ENCODE results near the gene ARHGEF28.

The ARHGEF28 gene

GRCh38 chr5:73917891-73918290 lies 291.9 kb downstream of the ARHGEF28 start:
- H3K36me3 ChIP-seq (ENCODE audit: control insufficient read depth, insufficient read depth, low read length) = no peaks in the 10 kb centered on the region
- H3K27me3 ChIP-seq (ENCODE audit: insufficient read depth, low read length, poor library complexity) = no peaks in the 10 kb centered on the region
- no peak overlapping the region for H3K4me3 ChIP-seq (ENCODE audit: low read length)
- no CpG with 5 or more reads among the region's 4 CpGs for WGBS (ENCODE audit: extremely low coverage, insufficient coverage, low lambda C conversion rate)
- H3K56ac ChIP-seq (ENCODE audit: low read length) = no peak overlapping the region
- H3K27ac ChIP-seq (ENCODE audit: low read depth, low read length) = no peak overlapping the region
- no peaks in the 10 kb centered on the region for H3K79me1 ChIP-seq (ENCODE audit: low read length)
- H3K4ac ChIP-seq (ENCODE audit: low read depth, low read length) = no peak overlapping the region
- H3K9ac ChIP-seq (ENCODE audit: low read length) = no peak overlapping the region
- no peak overlapping the region for H3K23ac ChIP-seq (ENCODE audit: low read length)
- H4K5ac ChIP-seq (ENCODE audit: low read length) = no peak overlapping the region
- peaks cover 3% of the 10 kb centered on the region for H3K4me1 ChIP-seq (ENCODE audit: control insufficient read depth, low read depth, low read length)
- no peak overlapping the region for H3K18ac ChIP-seq (ENCODE audit: low read length)
- H2BK5ac ChIP-seq (ENCODE audit: low read length) = no peak overlapping the region
- H3K4me2 ChIP-seq (ENCODE audit: low read length) = no peak overlapping the region
- no peak overlapping the region for H2BK15ac ChIP-seq (replicated peaks; ENCODE audit: low read depth)
- DNase-seq = no peak
- H3K79me2 ChIP-seq (ENCODE audit: control insufficient read depth, insufficient read depth, low read length) = no peaks in the 10 kb centered on the region
- H2BK120ac ChIP-seq (ENCODE audit: low read depth, low read length) = no peak overlapping the region
- H2AK5ac ChIP-seq (ENCODE audit: low read length) = no peak overlapping the region
- H4K8ac ChIP-seq (ENCODE audit: low read depth, low read length) = no peak overlapping the region

GRCh38 chr5:73918791-73919221 lies 292.8 kb downstream of the ARHGEF28 start:
- H2AK5ac ChIP-seq (ENCODE audit: low read length) = no peak overlapping the region
- no peak for DNase-seq
- no CpG with 5 or more reads among the region's 6 CpGs for WGBS (ENCODE audit: extremely low coverage, insufficient coverage, low lambda C conversion rate)
- H3K18ac ChIP-seq (ENCODE audit: low read length) = no peak overlapping the region
- no peak overlapping the region for H3K27ac ChIP-seq (ENCODE audit: low read depth, low read length)
- H3K4me2 ChIP-seq (ENCODE audit: low read length) = no peak overlapping the region
- no peaks in the 10 kb centered on the region for H3K79me2 ChIP-seq (ENCODE audit: control insufficient read depth, insufficient read depth, low read length)
- H3K36me3 ChIP-seq (ENCODE audit: control insufficient read depth, insufficient read depth, low read length) = no peaks in the 10 kb centered on the region
- H4K8ac ChIP-seq (ENCODE audit: low read depth, low read length) = no peak overlapping the region
- no peaks in the 10 kb centered on the region for H3K4me1 ChIP-seq (ENCODE audit: control insufficient read depth, low read depth, low read length)
- no peak overlapping the region for H2BK15ac ChIP-seq (replicated peaks; ENCODE audit: low read depth)
- H3K4me3 ChIP-seq (ENCODE audit: low read length) = no peak overlapping the region
- no peak overlapping the region for H4K5ac ChIP-seq (ENCODE audit: low read length)
- H3K4ac ChIP-seq (ENCODE audit: low read depth, low read length) = no peak overlapping the region
- H3K56ac ChIP-seq (ENCODE audit: low read length) = no peak overlapping the region
- no peak overlapping the region for H3K23ac ChIP-seq (ENCODE audit: low read length)
- no peaks in the 10 kb centered on the region for H3K79me1 ChIP-seq (ENCODE audit: low read length)
- H3K9ac ChIP-seq (ENCODE audit: low read length) = no peak overlapping the region
- H3K27me3 ChIP-seq (ENCODE audit: insufficient read depth, low read length, poor library complexity) = no peaks in the 10 kb centered on the region
- no peak overlapping the region for H2BK120ac ChIP-seq (ENCODE audit: low read depth, low read length)
- H2BK5ac ChIP-seq (ENCODE audit: low read length) = no peak overlapping the region

- no CpG with 5 or more reads among the region's 3 CpGs for WGBS (ENCODE audit: extremely low coverage, insufficient coverage, low lambda C conversion rate)
- Histone ChIP-seq H3K79me2 (ENCODE audit: control insufficient read depth, insufficient read depth, low read length) (no peaks in the 10 kb centered on the region), H3K18ac (ENCODE audit: low read length) (no peak overlapping the region), H2AK5ac (ENCODE audit: low read length) (no peak overlapping the region), H3K4me3 (ENCODE audit: low read length) (no peak overlapping the region), H2BK120ac (ENCODE audit: low read depth, low read length) (no peak overlapping the region), H3K4ac (ENCODE audit: low read depth, low read length) (no peak overlapping the region), H3K9ac (ENCODE audit: low read length) (no peak overlapping the region), H3K4me1 (ENCODE audit: control insufficient read depth, low read depth, low read length) (no peaks in the 10 kb centered on the region), H4K8ac (ENCODE audit: low read depth, low read length) (no peak overlapping the region), H2BK15ac (replicated peaks; ENCODE audit: low read depth) (no peak overlapping the region), H3K27ac (ENCODE audit: low read depth, low read length) (no peak overlapping the region), H3K36me3 (ENCODE audit: control insufficient read depth, insufficient read depth, low read length) (no peaks in the 10 kb centered on the region), H3K4me2 (ENCODE audit: low read length) (no peak overlapping the region), H3K56ac (ENCODE audit: low read length) (no peak overlapping the region), H4K5ac (ENCODE audit: low read length) (no peak overlapping the region), H3K23ac (ENCODE audit: low read length) (no peak overlapping the region), H2BK5ac (ENCODE audit: low read length) (no peak overlapping the region), H3K79me1 (ENCODE audit: low read length) (no peaks in the 10 kb centered on the region), H3K27me3 (ENCODE audit: insufficient read depth, low read length, poor library complexity) (no peaks in the 10 kb centered on the region)
- no peak for DNase-seq
These were observed 295.7 kb downstream of the ARHGEF28 start for GRCh38 chr5:73921741-73922140.

DNA sequence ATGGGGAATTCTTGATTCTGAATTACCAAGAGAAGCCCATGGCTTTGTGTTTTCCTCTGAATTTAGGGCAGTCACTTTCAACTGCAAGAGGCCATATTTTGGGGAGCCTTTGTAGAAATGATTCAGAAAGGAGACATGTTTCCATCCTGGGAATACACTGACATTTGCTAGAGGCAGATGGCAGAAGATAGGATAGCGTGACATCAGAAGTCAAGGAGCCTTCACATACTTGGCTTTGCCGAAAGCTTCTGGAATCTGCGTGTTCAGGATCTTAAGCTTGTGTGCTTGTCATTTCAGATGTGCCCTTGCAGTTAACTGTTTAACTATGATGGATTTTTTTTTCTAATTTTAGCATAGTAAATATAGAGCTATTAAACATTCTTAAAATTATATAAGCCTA lies 296.2 kb downstream of the ARHGEF28 start:
- Histone ChIP-seq H3K27ac (ENCODE audit: low read depth, low read length) (no peak overlapping the region), H3K36me3 (ENCODE audit: control insufficient read depth, insufficient read depth, low read length) (no peaks in the 10 kb centered on the region), H3K4ac (ENCODE audit: low read depth, low read length) (no peak overlapping the region), H3K79me1 (ENCODE audit: low read length) (no peaks in the 10 kb centered on the region), H3K56ac (ENCODE audit: low read length) (no peak overlapping the region), H2BK120ac (ENCODE audit: low read depth, low read length) (no peak overlapping the region), H3K4me3 (ENCODE audit: low read length) (no peak overlapping the region), H4K5ac (ENCODE audit: low read length) (no peak overlapping the region), H2AK5ac (ENCODE audit: low read length) (no peak overlapping the region), H3K4me1 (ENCODE audit: control insufficient read depth, low read depth, low read length) (no peaks in the 10 kb centered on the region), H3K9ac (ENCODE audit: low read length) (no peak overlapping the region), H4K8ac (ENCODE audit: low read depth, low read length) (no peak overlapping the region), H3K27me3 (ENCODE audit: insufficient read depth, low read length, poor library complexity) (no peaks in the 10 kb centered on the region), H3K4me2 (ENCODE audit: low read length) (no peak overlapping the region), H3K79me2 (ENCODE audit: control insufficient read depth, insufficient read depth, low read length) (no peaks in the 10 kb centered on the region), H2BK15ac (replicated peaks; ENCODE audit: low read depth) (no peak overlapping the region), H3K18ac (ENCODE audit: low read length) (no peak overlapping the region), H3K23ac (ENCODE audit: low read length) (no peak overlapping the region), H2BK5ac (ENCODE audit: low read length) (no peak overlapping the region)
- no CpG with 5 or more reads among the region's 3 CpGs for WGBS (ENCODE audit: extremely low coverage, insufficient coverage, low lambda C conversion rate)
- DNase-seq = no peak

DNA sequence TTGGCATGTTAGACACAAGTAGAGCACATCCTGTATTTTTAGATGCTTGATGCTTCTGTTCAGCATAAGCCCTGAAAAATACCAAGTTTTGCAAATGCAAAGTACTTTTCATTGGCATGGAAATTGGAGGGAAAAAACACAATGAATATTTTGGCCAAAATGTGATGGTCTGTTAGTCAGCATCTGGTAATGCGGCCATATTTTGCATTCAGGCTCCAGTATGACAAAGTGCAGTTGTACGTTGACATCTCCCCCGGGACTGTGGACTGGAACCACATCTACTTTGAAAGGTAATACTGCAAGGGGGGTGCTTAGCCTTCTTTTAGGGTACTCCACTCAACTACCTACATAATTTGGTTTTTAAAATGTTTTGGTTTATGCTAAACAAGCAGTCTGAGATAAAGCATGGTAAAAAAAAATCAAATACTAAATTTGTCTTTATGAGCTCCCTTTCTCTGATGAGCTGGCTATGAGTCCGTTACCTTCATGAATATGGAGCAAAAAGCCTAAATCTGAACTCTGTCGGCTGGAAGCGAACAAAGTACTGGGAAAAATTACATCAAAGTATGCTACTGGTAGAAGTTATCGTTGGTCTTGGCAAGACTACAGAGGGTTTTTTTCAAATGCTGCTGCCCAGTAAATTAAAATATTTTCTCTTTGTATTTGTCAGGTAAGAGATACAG lies 297.0 kb downstream of the ARHGEF28 start:
- Histone ChIP-seq H2BK120ac (ENCODE audit: low read depth, low read length) (no peak overlapping the region), H4K5ac (ENCODE audit: low read length) (no peak overlapping the region), H3K4me3 (ENCODE audit: low read length) (no peak overlapping the region), H2AK5ac (ENCODE audit: low read length) (no peak overlapping the region), H3K18ac (ENCODE audit: low read length) (no peak overlapping the region), H3K23ac (ENCODE audit: low read length) (no peak overlapping the region), H3K9ac (ENCODE audit: low read length) (no peak overlapping the region), H3K36me3 (ENCODE audit: control insufficient read depth, insufficient read depth, low read length) (no peaks in the 10 kb centered on the region), H3K56ac (ENCODE audit: low read length) (no peak overlapping the region), H3K4me1 (ENCODE audit: control insufficient read depth, low read depth, low read length) (no peaks in the 10 kb centered on the region), H3K27ac (ENCODE audit: low read depth, low read length) (no peak overlapping the region), H3K4me2 (ENCODE audit: low read length) (no peak overlapping the region), H2BK15ac (replicated peaks; ENCODE audit: low read depth) (no peak overlapping the region), H3K79me2 (ENCODE audit: control insufficient read depth, insufficient read depth, low read length) (no peaks in the 10 kb centered on the region), H3K27me3 (ENCODE audit: insufficient read depth, low read length, poor library complexity) (no peaks in the 10 kb centered on the region), H3K79me1 (ENCODE audit: low read length) (no peaks in the 10 kb centered on the region), H3K4ac (ENCODE audit: low read depth, low read length) (no peak overlapping the region), H2BK5ac (ENCODE audit: low read length) (no peak overlapping the region), H4K8ac (ENCODE audit: low read depth, low read length) (no peak overlapping the region)
- no CpG with 5 or more reads among the region's 7 CpGs for WGBS (ENCODE audit: extremely low coverage, insufficient coverage, low lambda C conversion rate)
- no peak for DNase-seq

DNA sequence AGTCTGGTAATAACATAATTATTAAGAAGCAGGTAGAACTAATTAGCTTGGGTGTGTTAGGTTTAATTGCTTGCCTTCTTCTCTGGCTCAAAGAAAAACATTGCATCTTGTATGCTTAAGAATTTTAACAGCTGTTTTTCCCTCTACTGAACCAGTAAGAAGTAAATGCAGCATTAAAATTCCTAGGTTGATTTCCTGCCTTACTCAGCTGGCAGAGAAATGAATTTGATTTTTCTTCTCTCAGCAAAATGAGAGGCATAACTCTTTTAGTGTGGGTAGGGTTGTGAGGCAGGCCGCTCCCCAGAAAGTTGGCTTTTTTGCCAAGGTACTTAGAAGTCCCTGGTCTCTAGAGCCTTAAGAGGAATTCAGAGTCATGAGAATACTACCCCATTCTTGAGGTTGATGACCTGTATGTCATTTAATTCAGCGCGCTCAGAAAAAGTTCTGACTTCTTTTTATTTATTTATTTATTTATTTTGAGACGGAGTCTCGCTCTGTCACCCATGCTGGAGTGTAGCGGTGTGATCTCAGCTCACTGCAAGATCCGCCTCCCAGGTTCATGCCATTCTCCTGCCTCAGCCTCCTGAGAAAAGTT lies 302.6 kb downstream of the ARHGEF28 start:
- H3K56ac ChIP-seq (ENCODE audit: low read length) = no peak overlapping the region
- no peak overlapping the region for H4K5ac ChIP-seq (ENCODE audit: low read length)
- H2BK120ac ChIP-seq (ENCODE audit: low read depth, low read length) = no peak overlapping the region
- no peak overlapping the region for H3K4me2 ChIP-seq (ENCODE audit: low read length)
- H3K27me3 ChIP-seq (ENCODE audit: insufficient read depth, low read length, poor library complexity) = no peaks in the 10 kb centered on the region
- H3K18ac ChIP-seq (ENCODE audit: low read length) = no peak overlapping the region
- no peaks in the 10 kb centered on the region for H3K36me3 ChIP-seq (ENCODE audit: control insufficient read depth, insufficient read depth, low read length)
- no peaks in the 10 kb centered on the region for H3K4me1 ChIP-seq (ENCODE audit: control insufficient read depth, low read depth, low read length)
- no peak overlapping the region for H3K23ac ChIP-seq (ENCODE audit: low read length)
- no peak overlapping the region for H3K9ac ChIP-seq (ENCODE audit: low read length)
- no peak overlapping the region for H4K8ac ChIP-seq (ENCODE audit: low read depth, low read length)
- H3K79me2 ChIP-seq (ENCODE audit: control insufficient read depth, insufficient read depth, low read length) = no peaks in the 10 kb centered on the region
- H2BK15ac ChIP-seq (replicated peaks; ENCODE audit: low read depth) = no peak overlapping the region
- no peak overlapping the region for H3K4me3 ChIP-seq (ENCODE audit: low read length)
- H2BK5ac ChIP-seq (ENCODE audit: low read length) = no peak overlapping the region
- no peak overlapping the region for H3K4ac ChIP-seq (ENCODE audit: low read depth, low read length)
- WGBS (ENCODE audit: extremely low coverage, insufficient coverage, low lambda C conversion rate) = no CpG with 5 or more reads among the region's 7 CpGs
- DNase-seq = no peak
- H2AK5ac ChIP-seq (ENCODE audit: low read length) = no peak overlapping the region
- H3K27ac ChIP-seq (ENCODE audit: low read depth, low read length) = no peak overlapping the region
- no peaks in the 10 kb centered on the region for H3K79me1 ChIP-seq (ENCODE audit: low read length)
